ENCODE measurements around the gene IWS1.
A peak's percentile ranks its signal among the peaks of the same experiment; 100 is the strongest.

Gene IWS1

DNA sequence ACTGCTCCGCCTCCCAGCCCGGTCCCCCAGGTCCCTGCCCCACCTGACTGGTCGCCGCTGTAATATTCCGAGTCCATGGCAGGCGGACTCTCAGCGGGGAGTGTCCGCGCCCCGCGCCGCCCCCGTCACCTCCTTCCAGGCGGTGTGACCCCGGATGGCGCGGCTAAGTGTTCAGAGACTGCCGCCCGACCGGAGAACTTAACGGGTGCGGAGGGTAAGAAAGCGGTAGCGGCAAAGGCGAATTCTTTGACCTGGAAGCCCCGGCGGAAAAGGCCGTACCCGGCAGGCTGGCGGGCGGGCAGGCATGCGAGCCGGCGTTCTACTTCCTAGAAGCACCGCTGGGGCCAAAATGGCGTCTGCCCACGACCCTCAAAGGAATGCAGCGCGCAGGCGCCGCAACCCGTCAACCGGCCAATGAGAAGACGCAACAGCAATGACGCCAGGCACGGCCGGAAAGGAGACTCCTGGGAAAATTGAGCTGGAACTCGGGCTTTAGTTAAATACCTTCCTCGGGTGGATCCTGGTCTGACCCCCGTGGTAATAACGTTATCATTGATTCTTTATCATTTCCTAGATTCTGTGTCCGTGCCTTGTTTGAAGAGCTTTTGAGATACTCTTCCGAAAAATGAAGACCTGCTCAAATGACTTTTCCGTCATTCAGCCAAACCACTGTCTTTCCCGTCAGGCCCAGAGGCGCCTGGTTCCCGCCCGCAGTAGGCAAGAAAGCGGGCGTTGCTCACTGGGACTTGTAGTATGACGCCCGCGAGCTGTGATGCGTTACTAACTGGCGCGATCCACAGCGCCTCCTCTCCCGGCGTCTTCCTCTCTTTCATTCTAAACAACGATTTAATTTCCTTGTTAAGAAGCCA is at the start of gene IWS1:
Gene IWS1 (minus strand): TSS at position 358 of the 869 bp plus-strand sequence. CDS start 281 bp downstream, at position 77.
- in situ Hi-C loops (cut with HindIII; ENCODE audit: low sequenced_read_pairs), result no loop called here
- H3K4me3 ChIP-seq (ENCODE audit: low read depth, low read length), result peak within 1 kb of the TSS; percentile 97
- TF ChIP-seq CTCF (IDR thresholded peaks at IDR 0.05; ENCODE audit: low read depth, low read length), result peak; percentile 20
- DNase-seq (ENCODE audit: low read depth, low spot score), result peak; percentile 98

DNA sequence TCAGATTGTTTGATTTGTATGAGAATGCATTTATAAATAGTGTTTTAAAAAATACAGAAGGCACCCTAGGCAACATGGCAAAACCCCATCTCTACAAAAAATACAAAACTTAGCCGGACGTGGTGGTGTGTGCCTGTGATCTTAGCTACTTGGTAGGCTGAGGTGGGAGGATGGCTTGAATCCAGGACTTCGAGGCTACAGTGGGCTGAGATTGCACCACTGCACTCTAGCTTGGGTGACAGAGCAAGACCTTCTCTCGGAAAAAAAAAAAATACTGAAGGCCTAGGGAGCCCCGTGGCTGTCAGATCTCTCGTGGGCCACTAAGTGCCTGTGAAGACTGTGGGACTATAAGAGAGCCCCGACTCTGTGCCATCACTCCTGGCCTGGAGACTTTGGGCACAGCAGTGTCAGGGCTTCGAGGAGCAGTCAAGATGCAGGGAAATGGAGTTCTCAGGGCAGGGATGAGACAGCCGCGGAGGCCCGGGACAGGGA is 49.7 kb upstream of the IWS1 start:
- in situ Hi-C loops (cut with HindIII; ENCODE audit: low sequenced_read_pairs), result no loop called here
- DNase-seq (ENCODE audit: low read depth, low spot score), result no peak

GRCh38 chr2:127575185-127575765 is 49.0 kb upstream of the IWS1 start:
- in situ Hi-C loops (cut with HindIII; ENCODE audit: low sequenced_read_pairs), result no loop called here
- no peak for TF ChIP-seq CTCF (IDR thresholded peaks at IDR 0.05; ENCODE audit: low read depth, low read length)
- H3K4me3 ChIP-seq (ENCODE audit: low read depth, low read length), result no peak overlapping the region
- no peak for DNase-seq (ENCODE audit: low read depth, low spot score)

More for the DNA sequence above, 49.7 kb upstream of the IWS1 start:
- no peak for TF ChIP-seq CTCF (IDR thresholded peaks at IDR 0.05; ENCODE audit: low read depth, low read length)
- no peak overlapping the region for H3K4me3 ChIP-seq (ENCODE audit: low read depth, low read length)

GRCh38 chr2:127574656-127575055 is 48.4 kb upstream of the IWS1 start:
- in situ Hi-C loops (cut with HindIII; ENCODE audit: low sequenced_read_pairs), result no loop called here
- no peak for TF ChIP-seq CTCF (IDR thresholded peaks at IDR 0.05; ENCODE audit: low read depth, low read length)
- no peak overlapping the region for H3K4me3 ChIP-seq (ENCODE audit: low read depth, low read length)
- no peak for DNase-seq (ENCODE audit: low read depth, low spot score)

GRCh38 chr2:127573771-127574170 is 47.5 kb upstream of the IWS1 start:
- in situ Hi-C loops (cut with HindIII; ENCODE audit: low sequenced_read_pairs), result no loop called here
- no peak overlapping the region for H3K4me3 ChIP-seq (ENCODE audit: low read depth, low read length)
- TF ChIP-seq CTCF (IDR thresholded peaks at IDR 0.05; ENCODE audit: low read depth, low read length), result no peak
- DNase-seq (ENCODE audit: low read depth, low spot score), result no peak

GRCh38 chr2:127573298-127573697 is 47.0 kb upstream of the IWS1 start:
- no peak for DNase-seq (ENCODE audit: low read depth, low spot score)
- in situ Hi-C loops (cut with HindIII; ENCODE audit: low sequenced_read_pairs), result no loop called here
- no peak overlapping the region for H3K4me3 ChIP-seq (ENCODE audit: low read depth, low read length)
- TF ChIP-seq CTCF (IDR thresholded peaks at IDR 0.05; ENCODE audit: low read depth, low read length), result no peak
